ENCODE measurements around the gene PRPS1. TPM values are rescaled to one million over a fixed set of nuclear protein-coding genes. Genes with fewer than 3 reads are reported as not detected.

PRPS1 gene
- total RNA-seq, 8 experiments from 2014 or later, result 33.3 to 57.3 (median 41.2) TPM

Other genes starting within 250 kb of the PRPS1 start
- 1 to 10 TPM in 5 of 8 experiments, under 1 TPM in 2, not detected in 1; 0.05 to 8.4 (median 5.5) TPM for gene FRMPD3, start 178.9 kb upstream of the PRPS1 start, total RNA-seq
- 10 to 100 TPM in 6 of 8 experiments, 1 to 10 TPM in 2; 5.8 to 95.5 (median 56.0) TPM for gene TSC22D3, start 147.3 kb downstream of the PRPS1 start, total RNA-seq
- gene NCBP2L, start 149.2 kb downstream of the PRPS1 start, total RNA-seq, result under 1 TPM in 1 of 8 experiments, not detected in 7; 0.28 TPM
- gene MID2, start 197.4 kb downstream of the PRPS1 start, total RNA-seq, result 10 to 100 TPM in 1 of 8 experiments, 1 to 10 TPM in 6, under 1 TPM in 1; 0.87 to 10.6 (median 5.4) TPM